MM.1S (cell line): Measurements from ENCODE around the gene CASZ1.

Experiments
- EZH2 ChIP-seq: fragments of 300-600 bp; sonication (generic); optimal IDR thresholded peaks from 2 replicates; pipeline ENCODE3; 2017; ENCODE audit warnings: low read depth, mild to moderate bottlenecking, antibody characterized with exemption, low read length, mixed read lengths
- EZH2phosphoT487 ChIP-seq: fragments of 300-600 bp; sonication (generic); IDR thresholded peaks from 2 replicates; pipeline ENCODE4 v1.6.1; 2018; ENCODE audit warnings: antibody characterized with exemption, low read length
- TF ChIP-seq, protein P1 (sequence below): fragments of 300-600 bp; sonication (generic); IDR thresholded peaks from 2 replicates; pipeline ENCODE4 v1.5.1; 2016; ENCODE audit warnings: antibody characterized with exemption, low read length, mixed read lengths

DNA sequence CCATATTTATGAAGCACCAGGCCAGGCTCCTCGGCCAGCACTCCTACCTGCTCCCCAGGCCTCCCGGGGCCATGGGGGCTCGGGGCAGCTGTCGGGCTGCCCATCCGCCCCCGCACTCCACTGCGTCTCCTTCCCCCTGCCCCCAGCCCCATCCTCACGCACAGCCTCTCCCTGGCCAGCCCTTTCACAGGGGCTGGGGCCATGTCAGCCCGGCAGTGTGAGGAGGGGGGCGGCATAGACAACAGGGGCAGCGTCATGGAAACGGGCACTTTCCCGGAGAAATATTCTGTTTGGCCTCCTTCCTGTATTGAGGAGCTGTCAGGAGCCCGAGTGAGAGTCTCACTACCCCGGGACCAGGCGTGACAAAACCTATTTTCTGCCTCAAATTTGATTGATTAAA, 87.3 kb downstream of the CASZ1 start:
- TF ChIP-seq EZH2phosphoT487 (no peak), EZH2 (no peak)
- TF ChIP-seq, protein P1, sequence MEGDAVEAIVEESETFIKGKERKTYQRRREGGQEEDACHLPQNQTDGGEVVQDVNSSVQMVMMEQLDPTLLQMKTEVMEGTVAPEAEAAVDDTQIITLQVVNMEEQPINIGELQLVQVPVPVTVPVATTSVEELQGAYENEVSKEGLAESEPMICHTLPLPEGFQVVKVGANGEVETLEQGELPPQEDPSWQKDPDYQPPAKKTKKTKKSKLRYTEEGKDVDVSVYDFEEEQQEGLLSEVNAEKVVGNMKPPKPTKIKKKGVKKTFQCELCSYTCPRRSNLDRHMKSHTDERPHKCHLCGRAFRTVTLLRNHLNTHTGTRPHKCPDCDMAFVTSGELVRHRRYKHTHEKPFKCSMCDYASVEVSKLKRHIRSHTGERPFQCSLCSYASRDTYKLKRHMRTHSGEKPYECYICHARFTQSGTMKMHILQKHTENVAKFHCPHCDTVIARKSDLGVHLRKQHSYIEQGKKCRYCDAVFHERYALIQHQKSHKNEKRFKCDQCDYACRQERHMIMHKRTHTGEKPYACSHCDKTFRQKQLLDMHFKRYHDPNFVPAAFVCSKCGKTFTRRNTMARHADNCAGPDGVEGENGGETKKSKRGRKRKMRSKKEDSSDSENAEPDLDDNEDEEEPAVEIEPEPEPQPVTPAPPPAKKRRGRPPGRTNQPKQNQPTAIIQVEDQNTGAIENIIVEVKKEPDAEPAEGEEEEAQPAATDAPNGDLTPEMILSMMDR = no peak
